Fibroblast of villous mesenchyme (primary cell): ENCODE data around the gene PET100. TPM values are rescaled to one million over a fixed set of nuclear protein-coding genes. Genes with fewer than 3 reads are reported as not detected.
"Not testable (repeated sequence)": the region's sequence is repeated elsewhere in the genome, so short reads cannot be mapped to it uniquely, and the experiment has no call there.

ENCODE experiments used
- DNase-seq: peaks from one replicate; pipeline ENCODE4 v3.0.0-alpha.2; 2010; ENCODE audit warnings: low read depth
- H3K4me3 ChIP-seq: 2 replicates; pipeline ENCODE4 v1.5.1; 2011; ENCODE audit warnings: low read depth, mild to moderate bottlenecking, low read length
- total RNA-seq: library from RNA; depleted of rRNA; stranded (reverse); fragments of >200 nt; gene quantifications from 2 replicates; pipeline ENCODE4 v1.2.3, GENCODE V29; 2012
- TF ChIP-seq, protein P1 (sequence below): IDR thresholded peaks from 2 replicates; pipeline ENCODE4 v1.5.1; 2012; ENCODE audit warnings: low read depth, mild to moderate bottlenecking, low read length; ENCODE audit not compliant: insufficient read depth

PET100 gene
- total RNA-seq, 1 donor: 10.4 TPM

DNA sequence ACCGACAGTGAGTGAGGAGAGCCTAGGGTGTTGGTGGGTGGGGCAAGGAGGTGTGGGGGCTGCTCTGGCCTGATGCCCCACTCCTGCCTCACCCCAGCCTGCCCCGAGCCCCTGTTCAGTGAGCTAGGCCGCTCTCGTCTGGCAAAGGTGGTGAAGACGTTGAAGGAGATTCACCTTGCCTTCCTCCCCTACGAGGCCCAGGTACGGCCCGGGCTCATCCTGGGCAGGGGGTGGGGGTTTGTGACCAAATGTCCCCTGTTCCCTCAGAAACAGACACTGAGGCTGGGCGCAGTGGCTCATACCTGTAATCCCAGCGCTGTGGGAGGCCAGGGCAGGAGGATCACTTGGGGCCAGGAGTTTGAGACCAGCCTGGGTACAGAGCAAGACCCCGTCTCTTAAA is 11.2 kb downstream of the PET100 start:
- no peak overlapping the region for H3K4me3 ChIP-seq
- no peak for DNase-seq
- TF ChIP-seq, protein P1, sequence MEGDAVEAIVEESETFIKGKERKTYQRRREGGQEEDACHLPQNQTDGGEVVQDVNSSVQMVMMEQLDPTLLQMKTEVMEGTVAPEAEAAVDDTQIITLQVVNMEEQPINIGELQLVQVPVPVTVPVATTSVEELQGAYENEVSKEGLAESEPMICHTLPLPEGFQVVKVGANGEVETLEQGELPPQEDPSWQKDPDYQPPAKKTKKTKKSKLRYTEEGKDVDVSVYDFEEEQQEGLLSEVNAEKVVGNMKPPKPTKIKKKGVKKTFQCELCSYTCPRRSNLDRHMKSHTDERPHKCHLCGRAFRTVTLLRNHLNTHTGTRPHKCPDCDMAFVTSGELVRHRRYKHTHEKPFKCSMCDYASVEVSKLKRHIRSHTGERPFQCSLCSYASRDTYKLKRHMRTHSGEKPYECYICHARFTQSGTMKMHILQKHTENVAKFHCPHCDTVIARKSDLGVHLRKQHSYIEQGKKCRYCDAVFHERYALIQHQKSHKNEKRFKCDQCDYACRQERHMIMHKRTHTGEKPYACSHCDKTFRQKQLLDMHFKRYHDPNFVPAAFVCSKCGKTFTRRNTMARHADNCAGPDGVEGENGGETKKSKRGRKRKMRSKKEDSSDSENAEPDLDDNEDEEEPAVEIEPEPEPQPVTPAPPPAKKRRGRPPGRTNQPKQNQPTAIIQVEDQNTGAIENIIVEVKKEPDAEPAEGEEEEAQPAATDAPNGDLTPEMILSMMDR: no peak

DNA sequence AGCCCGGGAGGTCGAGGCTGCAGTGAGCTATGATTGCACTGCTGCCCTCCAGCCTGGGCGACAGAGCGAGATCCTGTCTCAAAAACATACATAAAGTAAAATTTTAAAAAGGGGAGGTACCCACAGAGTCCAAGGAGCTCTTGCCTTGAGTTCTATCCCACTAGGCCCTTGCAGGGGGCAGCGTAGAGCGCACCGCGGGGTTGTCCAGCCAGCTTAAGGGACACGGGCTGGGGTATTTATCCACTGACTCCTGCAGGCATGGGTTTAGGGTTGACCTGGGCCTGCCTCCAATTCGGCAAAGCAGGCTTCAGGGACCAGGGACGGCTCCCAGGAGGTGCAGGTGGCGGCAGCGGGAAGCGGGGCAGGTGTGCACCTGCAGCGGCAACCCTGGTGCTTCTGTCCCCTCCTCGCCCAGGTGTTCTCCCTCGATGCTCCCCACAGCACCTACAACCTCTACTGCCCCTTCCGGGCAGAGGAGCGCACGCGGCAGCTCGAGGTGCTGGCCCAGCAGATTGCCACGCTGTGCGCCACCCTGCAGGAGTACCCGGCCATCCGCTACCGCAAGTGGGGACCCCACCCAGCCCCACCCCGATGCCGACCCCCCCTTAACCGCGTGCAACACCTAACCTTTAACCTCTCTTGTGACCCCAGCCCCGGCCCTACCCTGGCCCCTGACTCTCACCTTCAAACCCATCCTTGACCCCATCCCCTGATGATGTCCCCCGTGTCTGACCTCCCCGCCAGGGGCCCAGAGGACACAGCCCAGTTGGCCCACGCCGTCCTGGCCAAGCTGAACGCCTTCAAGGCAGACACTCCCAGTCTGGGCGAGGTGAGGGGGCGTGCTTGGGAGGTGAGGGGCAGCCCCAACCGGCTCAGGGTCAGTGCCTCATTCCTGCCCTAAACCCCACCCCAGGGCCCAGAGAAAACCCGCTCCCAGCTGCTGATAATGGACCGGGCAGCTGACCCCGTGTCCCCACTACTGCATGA is 12.0 kb downstream of the PET100 start:
- no peak for DNase-seq
- no peak overlapping the region for H3K4me3 ChIP-seq
- TF ChIP-seq, protein P1: no peak

GRCh38 chr19:7642295-7643030 is 12.9 kb downstream of the PET100 start:
- H3K4me3 ChIP-seq: no peak overlapping the region

DNA sequence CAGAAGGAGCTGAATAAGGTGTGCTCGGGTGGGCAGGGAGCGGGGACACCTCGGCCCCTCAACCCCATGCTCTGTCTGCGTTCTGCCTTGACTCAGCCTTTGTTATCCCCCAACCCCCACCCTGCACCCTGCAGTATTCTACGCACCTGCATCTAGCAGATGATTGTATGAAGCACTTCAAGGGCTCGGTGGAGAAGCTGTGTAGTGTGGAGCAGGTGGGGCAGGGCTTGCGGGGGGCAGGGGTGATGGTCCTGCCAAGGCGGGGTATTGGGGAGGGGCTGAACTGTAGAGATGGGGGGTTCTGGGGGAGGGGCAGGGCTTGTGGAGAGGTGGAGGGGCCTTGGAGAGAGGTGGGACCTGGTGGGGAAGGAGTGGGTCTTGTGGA is 13.4 kb downstream of the PET100 start:
- TF ChIP-seq, protein P1: no peak
- no peak overlapping the region for H3K4me3 ChIP-seq
- no peak for DNase-seq

More at GRCh38 chr19:7642295-7643030, 12.9 kb downstream of the PET100 start:
- TF ChIP-seq, protein P1: no peak
- no peak for DNase-seq

DNA sequence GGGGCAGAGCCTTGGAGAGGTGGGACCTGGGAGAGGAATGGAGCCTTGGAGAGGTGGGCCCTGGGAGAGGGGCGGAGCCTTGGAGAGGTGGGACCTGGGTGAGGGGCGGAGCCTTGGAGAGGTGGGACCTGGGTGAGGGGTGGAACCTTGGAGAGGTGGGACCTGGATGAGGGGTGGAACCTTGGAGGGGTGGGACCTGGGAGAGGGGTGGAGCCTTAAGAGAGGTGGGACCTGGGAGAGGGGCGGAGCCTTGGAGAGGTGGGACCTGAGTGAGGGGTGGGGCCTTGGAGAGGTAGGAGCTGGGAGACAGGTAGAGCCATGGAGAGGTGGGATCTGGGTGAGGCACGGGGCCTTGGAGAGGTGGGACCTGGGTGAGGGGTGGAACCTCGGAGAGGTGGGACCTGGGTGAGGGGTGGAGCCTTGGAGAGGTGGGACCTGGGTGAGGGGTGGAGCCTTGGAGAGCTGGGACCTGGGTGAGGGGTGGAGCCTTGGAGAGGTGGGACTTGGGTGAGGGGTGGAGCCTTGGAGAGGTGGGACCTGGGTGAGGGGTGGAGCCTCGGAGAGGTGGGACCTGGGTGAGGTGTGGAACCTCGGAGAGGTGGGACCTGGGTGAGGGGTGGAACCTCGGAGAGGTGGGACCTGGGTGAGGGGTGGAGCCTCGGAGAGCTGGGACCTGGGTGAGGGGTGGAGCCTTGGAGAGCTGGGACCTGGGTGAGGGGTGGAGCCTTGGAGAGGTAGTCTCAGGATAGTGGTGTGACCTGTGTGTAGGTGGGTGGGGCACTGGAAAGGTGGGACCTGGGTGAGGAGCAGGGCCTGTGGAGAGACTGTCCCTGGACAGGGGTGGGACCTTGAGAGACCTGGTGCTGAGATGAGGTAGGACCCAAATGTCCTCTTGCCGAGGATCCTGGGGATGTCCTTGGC is 14.3 kb downstream of the PET100 start:
- H3K4me3 ChIP-seq, DNase-seq: not testable (repeated sequence)

DNA sequence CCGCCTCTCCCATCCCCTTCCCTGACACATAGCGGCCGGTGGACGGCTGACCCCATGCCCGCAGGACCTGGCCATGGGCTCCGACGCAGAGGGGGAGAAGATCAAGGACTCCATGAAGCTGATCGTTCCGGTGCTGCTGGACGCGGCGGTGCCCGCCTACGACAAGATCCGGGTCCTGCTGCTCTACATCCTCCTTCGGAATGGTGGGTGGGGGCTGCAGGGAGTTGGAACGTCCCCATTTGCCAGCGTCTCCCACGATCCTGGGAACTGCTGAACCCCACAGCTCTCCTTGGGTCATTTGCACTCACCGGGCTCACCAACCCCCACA is 14.9 kb downstream of the PET100 start:
- no peak for DNase-seq
- H3K4me3 ChIP-seq: no peak overlapping the region
- TF ChIP-seq, protein P1: no peak

GRCh38 chr19:7645163-7645562 is 15.6 kb downstream of the PET100 start:
- TF ChIP-seq, protein P1: no peak
- H3K4me3 ChIP-seq: no peak overlapping the region
- DNase-seq: no peak
